Omental fat pad (tissue), 4 donors: ENCODE measurements around the gene TIAM2. TPM values are rescaled to one million over a fixed set of nuclear protein-coding genes. Genes with fewer than 3 reads are reported as not detected.

Experiments used
- ATAC-seq: fragments of 150-250 bp; one replicate; pipeline ENCODE4 v1.9.1; 2016; ENCODE audit warnings: mild to moderate bottlenecking, moderate library complexity; ENCODE audit not compliant: low FRiP score
- DNase-seq: peaks from one replicate; pipeline ENCODE4 v3.0.0-alpha.2; 2019; ENCODE audit warnings: low spot score
- total RNA-seq, 4 donors: library from RNA; depleted of rRNA; stranded (reverse); fragments of >200 nt; gene quantifications; one replicate each; pipeline ENCODE4 v1.1.0, GENCODE V29; 2016
- TF ChIP-seq, protein P1 (sequence below), 3 donors: fragments of 450-650 bp; IDR thresholded peaks; one replicate each; pipeline ENCODE4 v1.5.1; 2016 to 2017; ENCODE audit warnings: antibody characterized with exemption in 3 of 3, mild to moderate bottlenecking in 3 of 3, moderate library complexity in 2 of 3

TIAM2 gene
- total RNA-seq, 4 donors from 2014 or later: 4.8 to 10.6 (median 6.4) TPM

GRCh38 chr6:155023717-155024116, 28.6 kb downstream of the TIAM2 start:
- TF ChIP-seq, protein P1, sequence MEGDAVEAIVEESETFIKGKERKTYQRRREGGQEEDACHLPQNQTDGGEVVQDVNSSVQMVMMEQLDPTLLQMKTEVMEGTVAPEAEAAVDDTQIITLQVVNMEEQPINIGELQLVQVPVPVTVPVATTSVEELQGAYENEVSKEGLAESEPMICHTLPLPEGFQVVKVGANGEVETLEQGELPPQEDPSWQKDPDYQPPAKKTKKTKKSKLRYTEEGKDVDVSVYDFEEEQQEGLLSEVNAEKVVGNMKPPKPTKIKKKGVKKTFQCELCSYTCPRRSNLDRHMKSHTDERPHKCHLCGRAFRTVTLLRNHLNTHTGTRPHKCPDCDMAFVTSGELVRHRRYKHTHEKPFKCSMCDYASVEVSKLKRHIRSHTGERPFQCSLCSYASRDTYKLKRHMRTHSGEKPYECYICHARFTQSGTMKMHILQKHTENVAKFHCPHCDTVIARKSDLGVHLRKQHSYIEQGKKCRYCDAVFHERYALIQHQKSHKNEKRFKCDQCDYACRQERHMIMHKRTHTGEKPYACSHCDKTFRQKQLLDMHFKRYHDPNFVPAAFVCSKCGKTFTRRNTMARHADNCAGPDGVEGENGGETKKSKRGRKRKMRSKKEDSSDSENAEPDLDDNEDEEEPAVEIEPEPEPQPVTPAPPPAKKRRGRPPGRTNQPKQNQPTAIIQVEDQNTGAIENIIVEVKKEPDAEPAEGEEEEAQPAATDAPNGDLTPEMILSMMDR (IDR thresholded peaks at IDR 0.05): no peak
- ATAC-seq: no peak
- DNase-seq: no peak

DNA sequence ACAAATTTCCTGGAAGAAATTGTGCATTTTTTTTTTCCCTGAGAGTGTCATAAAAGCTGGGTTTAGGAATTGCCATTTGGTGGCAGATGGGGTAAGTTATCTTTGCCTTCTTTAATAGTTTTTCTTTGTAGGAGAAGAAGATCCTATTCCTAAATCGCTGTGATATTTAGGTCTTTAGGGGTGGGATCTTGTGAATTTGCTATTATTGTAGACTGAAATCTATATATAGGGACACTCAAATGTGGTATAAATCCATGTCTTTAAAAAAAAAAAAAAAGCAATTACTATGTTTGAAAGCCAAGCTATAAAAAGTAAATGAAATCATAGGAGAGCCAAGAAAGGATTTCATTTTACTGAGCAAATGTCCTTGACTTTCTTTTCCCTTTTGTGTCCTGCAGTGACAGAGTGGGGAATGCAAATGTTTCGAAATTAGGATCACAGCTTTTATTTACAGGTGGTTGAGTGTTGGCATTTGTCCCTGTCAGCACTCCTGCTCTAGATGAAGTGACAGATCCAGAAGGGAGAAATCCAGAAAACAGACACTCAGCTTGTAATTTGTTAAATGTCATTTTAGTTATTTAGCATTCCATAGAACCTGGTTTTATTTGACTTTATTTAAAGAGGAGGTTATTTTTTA, 29.4 kb downstream of the TIAM2 start:
- no peak for DNase-seq
- TF ChIP-seq, protein P1 (IDR thresholded peaks at IDR 0.05): no peak
- ATAC-seq: no peak

DNA sequence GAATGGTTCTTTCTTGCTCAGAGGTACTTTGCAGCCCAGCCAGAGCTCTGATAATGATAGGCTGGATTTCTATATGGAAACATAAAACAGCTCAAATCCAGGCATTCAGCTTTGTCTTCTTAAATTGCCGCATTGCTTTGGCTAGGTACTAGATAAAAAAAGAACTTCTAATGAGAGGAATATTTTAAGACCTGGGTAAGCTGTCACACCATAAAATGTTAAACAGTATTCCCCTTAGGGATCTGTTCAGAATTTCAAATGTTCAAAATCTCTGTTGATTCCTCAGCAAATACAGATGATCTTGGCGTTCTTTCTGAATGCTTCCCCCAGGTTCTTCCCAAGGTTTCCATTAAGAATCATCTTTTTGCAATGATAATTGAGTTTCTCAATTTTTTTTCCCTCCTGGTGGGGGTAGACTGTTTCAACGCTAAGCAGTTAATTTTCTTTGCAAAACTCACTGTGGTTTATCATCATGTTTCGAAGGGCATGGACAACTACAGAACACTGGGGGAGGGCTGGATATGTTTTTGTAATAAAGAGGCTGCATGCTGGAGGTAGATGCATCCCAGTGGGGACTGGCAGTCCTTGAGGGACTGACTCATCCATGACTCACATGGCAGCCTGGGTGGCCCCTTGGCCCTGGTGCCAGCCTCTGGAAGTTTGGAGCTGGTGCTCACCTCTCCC, 31.0 kb downstream of the TIAM2 start:
- no peak for DNase-seq
- ATAC-seq: peak; percentile 96
- TF ChIP-seq, protein P1 (IDR thresholded peaks at IDR 0.05): no peak

DNA sequence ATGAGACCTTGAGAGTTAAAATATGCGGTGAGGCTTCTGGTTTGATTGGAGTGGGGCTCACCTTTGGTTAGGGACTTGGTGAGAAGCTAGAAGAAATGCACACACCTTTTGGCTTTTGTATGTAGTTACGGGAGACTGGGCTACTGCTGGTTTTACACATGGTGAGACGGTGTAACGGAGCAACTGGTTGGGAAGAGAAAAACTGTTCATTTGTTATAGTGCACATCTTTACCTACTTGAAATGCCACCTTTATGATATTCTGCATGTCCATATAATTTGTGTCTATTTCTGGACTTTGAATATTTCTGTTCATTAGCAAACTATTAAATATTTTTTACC, 31.6 kb downstream of the TIAM2 start:
- no peak for DNase-seq
- no peak for ATAC-seq

GRCh38 chr6:155030148-155030720, 35.1 kb downstream of the TIAM2 start:
- TF ChIP-seq, protein P1 (IDR thresholded peaks at IDR 0.05): no peak
- DNase-seq (no peak), ATAC-seq (no peak)

More for the DNA sequence above, 31.6 kb downstream of the TIAM2 start:
- TF ChIP-seq, protein P1 (IDR thresholded peaks at IDR 0.05): no peak

- TF ChIP-seq, protein P1 (IDR thresholded peaks at IDR 0.05): no peak
- ATAC-seq (no peak), DNase-seq (no peak)
Observed at GRCh38 chr6:155031091-155031490, 36.0 kb downstream of the TIAM2 start.
